ENCODE measurements around the gene SKP2.

SKP2 gene

GRCh38 chr5:36172599-36172998, 20.7 kb downstream of the SKP2 start:
- TF ChIP-seq CTCF (IDR thresholded peaks at IDR 0.05) = no peak
- H3K9me3 ChIP-seq (ENCODE audit: control insufficient read depth, low read length) = no peaks in the 10 kb centered on the region
- H3K79me2 ChIP-seq = no peaks in the 10 kb centered on the region
- H2AFZ ChIP-seq = no peak overlapping the region
- H3K27ac ChIP-seq = no peak overlapping the region
- no peaks in the 10 kb centered on the region for H3K36me3 ChIP-seq (ENCODE audit: control insufficient read depth, insufficient read depth, low read length)
- H3K9ac ChIP-seq = no peak overlapping the region
- H3K27me3 ChIP-seq (ENCODE audit: control insufficient read depth, insufficient read depth, low read length) = no peaks in the 10 kb centered on the region
- H3K4me2 ChIP-seq (ENCODE audit: low read length) = no peak overlapping the region
- H3K4me1 ChIP-seq = no peaks in the 10 kb centered on the region
- no peak overlapping the region for H3K4me3 ChIP-seq (ENCODE audit: low read depth, low read length)

- H3K4me3 ChIP-seq (ENCODE audit: low read depth, low read length) = no peak overlapping the region
- no peaks in the 10 kb centered on the region for H3K4me1 ChIP-seq
- no peak for TF ChIP-seq CTCF (IDR thresholded peaks at IDR 0.05)
- H3K9ac ChIP-seq = no peak overlapping the region
- no peak overlapping the region for H3K4me2 ChIP-seq (ENCODE audit: low read length)
- H3K27ac ChIP-seq = no peak overlapping the region
- no peaks in the 10 kb centered on the region for H3K27me3 ChIP-seq (ENCODE audit: control insufficient read depth, insufficient read depth, low read length)
- no peaks in the 10 kb centered on the region for H3K9me3 ChIP-seq (ENCODE audit: control insufficient read depth, low read length)
- no peaks in the 10 kb centered on the region for H3K36me3 ChIP-seq (ENCODE audit: control insufficient read depth, insufficient read depth, low read length)
- H2AFZ ChIP-seq = no peak overlapping the region
- no peaks in the 10 kb centered on the region for H3K79me2 ChIP-seq
Measured at GRCh38 chr5:36173426-36173825, 21.5 kb downstream of the SKP2 start.

- no peaks in the 10 kb centered on the region for H3K4me1 ChIP-seq
- no peaks in the 10 kb centered on the region for H3K9me3 ChIP-seq (ENCODE audit: control insufficient read depth, low read length)
- no peaks in the 10 kb centered on the region for H3K36me3 ChIP-seq (ENCODE audit: control insufficient read depth, insufficient read depth, low read length)
- no peak overlapping the region for H3K27ac ChIP-seq
- no peak overlapping the region for H2AFZ ChIP-seq
- H3K79me2 ChIP-seq = no peaks in the 10 kb centered on the region
- H3K4me2 ChIP-seq (ENCODE audit: low read length) = no peak overlapping the region
- H3K27me3 ChIP-seq (ENCODE audit: control insufficient read depth, insufficient read depth, low read length) = no peaks in the 10 kb centered on the region
- H3K4me3 ChIP-seq (ENCODE audit: low read depth, low read length) = no peak overlapping the region
- TF ChIP-seq CTCF (IDR thresholded peaks at IDR 0.05) = no peak
- H3K9ac ChIP-seq = no peak overlapping the region
Measured at GRCh38 chr5:36174119-36174518, 22.2 kb downstream of the SKP2 start.

GRCh38 chr5:36175043-36175442, 23.1 kb downstream of the SKP2 start:
- no peak overlapping the region for H3K27ac ChIP-seq
- H3K4me2 ChIP-seq (ENCODE audit: low read length) = no peak overlapping the region

More at GRCh38 chr5:36175043-36175442, 23.1 kb downstream of the SKP2 start:
- H3K9me3 ChIP-seq (ENCODE audit: control insufficient read depth, low read length) = no peaks in the 10 kb centered on the region
- no peaks in the 10 kb centered on the region for H3K36me3 ChIP-seq (ENCODE audit: control insufficient read depth, insufficient read depth, low read length)
- TF ChIP-seq CTCF (IDR thresholded peaks at IDR 0.05) = no peak
- no peak overlapping the region for H3K4me3 ChIP-seq (ENCODE audit: low read depth, low read length)
- no peaks in the 10 kb centered on the region for H3K79me2 ChIP-seq
- no peak overlapping the region for H3K9ac ChIP-seq
- no peaks in the 10 kb centered on the region for H3K4me1 ChIP-seq
- H2AFZ ChIP-seq = no peak overlapping the region
- H3K27me3 ChIP-seq (ENCODE audit: control insufficient read depth, insufficient read depth, low read length) = no peaks in the 10 kb centered on the region
